Measurements from ENCODE around the gene TMEM179.
"Not testable (repeated sequence)": the region's sequence is repeated elsewhere in the genome, so short reads cannot be mapped to it uniquely, and the experiment has no call there.

TMEM179 gene

GRCh38 chr14:104586832-104587620, 17.5 kb downstream of the TMEM179 start:
- DNase-seq (ENCODE audit: low read depth): no peak

- DNase-seq (ENCODE audit: low read depth): no peak
Measured at GRCh38 chr14:104585966-104586697, 18.4 kb downstream of the TMEM179 start.

- no peak for DNase-seq (ENCODE audit: low read depth)
Measured at GRCh38 chr14:104584557-104584956, 20.0 kb downstream of the TMEM179 start.

- DNase-seq (ENCODE audit: low read depth): no peak
Measured at GRCh38 chr14:104583424-104584306, 20.9 kb downstream of the TMEM179 start.

DNA sequence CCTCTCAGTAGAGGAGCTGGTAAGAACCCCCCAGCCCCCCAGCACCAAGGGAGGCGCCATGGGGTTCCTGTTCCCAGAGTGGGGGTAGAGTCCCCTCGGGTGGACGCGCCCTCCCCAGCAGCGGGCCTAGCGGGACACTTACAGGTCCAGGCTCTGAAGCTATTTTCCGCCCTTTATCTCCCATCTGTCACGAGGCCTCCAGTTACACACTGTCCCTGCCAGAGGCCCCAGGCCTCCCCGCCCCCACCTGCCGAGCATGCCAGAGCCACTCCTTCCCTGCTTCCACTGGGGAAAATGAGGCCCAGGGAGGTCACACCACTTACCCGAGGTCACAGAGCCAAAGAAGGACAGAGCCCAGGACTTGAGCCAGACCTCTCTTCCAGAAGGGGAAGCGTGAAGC, 21.9 kb downstream of the TMEM179 start:
- no peak for DNase-seq (ENCODE audit: low read depth)

DNA sequence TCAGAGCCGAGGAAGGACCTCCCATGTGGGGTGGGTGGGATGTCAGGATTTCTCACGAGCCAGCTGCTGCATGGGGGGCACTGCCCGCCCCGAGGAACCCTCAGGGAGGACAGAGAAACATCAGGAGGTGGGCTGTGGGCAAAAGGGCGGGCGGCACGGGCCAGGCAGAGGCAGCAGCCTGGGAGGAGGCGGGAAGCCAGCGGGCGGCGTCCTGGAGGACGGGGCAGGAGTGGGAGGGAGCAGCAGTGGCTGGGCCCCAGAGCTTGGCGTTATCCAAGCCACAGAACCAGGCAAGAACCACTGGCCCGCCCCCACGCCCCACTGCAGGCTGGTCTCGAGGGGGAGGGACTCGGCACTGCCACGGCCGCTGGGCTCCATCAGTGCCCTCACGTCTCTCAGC, 22.6 kb downstream of the TMEM179 start:
- no peak for DNase-seq (ENCODE audit: low read depth)

DNA sequence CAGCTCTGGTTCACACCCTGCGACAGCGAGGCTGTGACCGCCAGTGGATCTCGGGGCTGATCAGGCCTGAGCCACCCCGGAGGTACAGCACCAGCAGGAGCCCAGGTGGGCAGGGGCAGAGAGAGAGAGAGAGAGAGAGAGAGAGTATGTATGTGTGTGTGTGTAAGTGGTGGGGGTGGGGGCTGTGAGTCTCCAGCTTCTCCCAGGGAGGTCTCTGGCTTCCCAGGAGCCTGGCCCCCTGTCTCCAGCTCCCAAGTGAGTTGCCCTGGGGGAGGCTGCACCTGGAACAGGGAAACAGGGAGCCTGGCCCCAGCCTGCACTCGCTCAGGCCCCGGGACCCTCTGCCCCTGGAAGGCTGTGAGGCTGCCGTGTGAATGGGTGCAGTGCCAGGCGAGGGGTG, 23.1 kb downstream of the TMEM179 start:
- DNase-seq (ENCODE audit: low read depth): no peak

- DNase-seq (ENCODE audit: low read depth): no peak
Measured at GRCh38 chr14:104580961-104581360, 23.6 kb downstream of the TMEM179 start.

DNA sequence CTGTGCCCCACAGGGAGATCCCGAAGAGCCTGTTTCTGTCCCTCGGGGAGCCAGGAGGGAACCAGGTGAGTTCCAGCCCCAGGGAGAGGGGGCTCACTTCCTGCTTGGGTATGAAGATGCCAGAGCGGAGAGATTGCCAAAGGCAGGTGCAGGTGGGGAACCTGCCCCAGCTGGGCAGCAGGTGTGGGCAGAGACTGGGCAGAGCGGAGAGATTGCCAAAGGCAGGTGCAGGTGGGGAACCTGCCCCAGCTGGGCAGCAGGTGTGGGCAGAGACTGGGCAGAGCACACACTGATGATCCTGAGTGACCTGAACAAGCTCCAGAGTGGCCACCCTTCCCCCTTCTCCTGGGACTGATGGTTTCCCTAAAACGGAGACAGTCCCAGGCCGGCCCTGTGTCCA, 24.6 kb downstream of the TMEM179 start:
- DNase-seq (ENCODE audit: low read depth): not testable (repeated sequence)

DNA sequence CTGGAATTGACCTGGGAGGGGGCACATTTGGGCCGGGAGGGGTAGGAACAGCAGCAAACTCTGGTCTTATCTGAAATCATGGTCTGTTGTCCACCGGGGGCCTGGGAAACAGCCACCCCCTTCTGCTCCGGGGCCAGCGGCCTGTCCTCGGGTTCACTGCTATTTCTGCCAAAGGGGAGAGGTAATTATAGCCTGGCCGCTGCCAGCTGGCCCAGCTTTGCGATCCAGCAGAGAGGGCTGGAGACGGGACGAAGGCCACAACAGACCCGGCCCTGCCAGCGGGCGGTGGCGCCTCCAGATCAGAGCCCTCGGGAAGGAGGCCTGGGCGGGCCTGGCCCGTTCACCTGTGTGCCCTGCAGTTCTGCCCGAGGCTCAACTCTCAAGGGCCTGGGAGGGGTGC, 25.1 kb downstream of the TMEM179 start, which contains the start of gene C14orf180:
TSS of gene C14orf180 (plus strand) at position 258 of the 400 bp plus-strand sequence. CDS start 6,667 bp downstream, outside the sequence.
- no peak for DNase-seq (ENCODE audit: low read depth)

DNA sequence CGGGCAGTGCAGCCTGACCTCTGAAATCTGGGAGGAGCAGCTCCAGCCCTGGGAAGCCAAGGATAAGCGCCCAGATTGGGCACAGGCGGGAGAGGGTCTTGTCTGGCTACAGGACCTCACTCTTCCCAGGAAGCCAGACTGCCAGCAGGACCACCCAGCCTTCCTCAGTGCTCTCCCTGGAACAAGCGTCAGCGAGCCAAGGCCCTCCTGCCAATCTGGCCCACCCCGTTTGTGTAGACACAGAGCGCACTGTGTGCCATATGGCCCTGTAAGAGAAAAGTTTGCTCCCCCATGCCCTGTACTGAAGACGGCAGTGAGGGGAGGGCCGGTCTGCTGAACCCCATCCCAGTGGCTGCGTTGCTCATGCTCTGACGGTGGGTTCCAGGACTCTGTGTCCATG, 26.3 kb downstream of the TMEM179 start:
- DNase-seq (ENCODE audit: low read depth): no peak

GRCh38 chr14:104577847-104578301, 26.7 kb downstream of the TMEM179 start:
- no peak for DNase-seq (ENCODE audit: low read depth)

GRCh38 chr14:104577426-104577825, 27.1 kb downstream of the TMEM179 start:
- no peak for DNase-seq (ENCODE audit: low read depth)

DNA sequence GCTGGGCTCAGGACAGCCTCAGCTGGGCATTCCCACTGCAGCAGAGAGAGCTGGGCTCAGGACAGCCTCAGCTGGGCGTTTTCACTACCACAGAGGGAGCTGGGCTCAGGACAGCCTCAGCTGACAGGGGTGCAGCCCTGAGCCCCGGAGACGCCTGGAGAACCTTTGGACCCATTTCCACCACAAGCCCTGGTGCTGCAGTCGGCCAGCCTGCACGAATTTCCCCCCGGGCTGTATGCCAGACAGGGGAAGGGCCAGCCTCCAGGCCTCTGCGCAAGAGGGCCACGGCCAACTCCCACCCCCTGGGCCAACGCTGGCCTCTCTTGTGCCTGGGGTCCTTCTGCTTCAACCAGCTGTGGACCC, 27.6 kb downstream of the TMEM179 start:
- no peak for DNase-seq (ENCODE audit: low read depth)

DNA sequence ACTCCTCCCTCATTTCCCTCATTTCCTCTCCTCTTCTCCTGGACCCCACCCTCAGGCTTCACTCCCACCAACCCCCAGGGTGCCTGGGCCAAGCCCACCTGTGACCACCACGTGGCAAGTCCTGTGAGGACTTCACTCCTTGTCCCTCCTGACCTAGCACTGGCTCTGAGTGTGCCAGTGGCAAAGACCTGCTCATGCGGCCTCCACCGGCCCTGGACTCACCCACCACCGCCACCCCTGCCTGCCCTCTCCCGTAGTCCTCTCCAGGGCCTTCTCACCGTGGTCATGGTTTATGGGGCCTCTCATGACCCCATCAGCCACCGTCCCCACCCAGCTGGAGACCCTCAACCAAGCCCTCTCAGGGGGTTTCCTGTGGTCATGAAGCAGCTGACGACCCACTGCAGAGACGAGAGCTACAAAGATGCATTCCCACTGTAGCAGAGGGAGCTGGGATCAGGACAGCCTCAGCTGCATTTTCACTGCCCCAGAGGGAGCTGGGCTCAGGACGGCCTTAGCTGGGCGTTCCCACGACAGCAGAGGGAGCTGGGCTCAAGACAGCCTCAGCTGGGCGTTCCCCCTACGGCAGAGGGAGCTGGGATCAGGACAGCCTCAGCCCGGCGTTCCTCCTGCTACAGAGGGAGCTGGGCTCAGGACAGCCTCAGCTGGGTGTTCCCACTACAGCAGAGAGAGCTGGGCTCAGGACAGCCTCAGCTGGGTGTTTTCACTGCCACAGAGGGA, 28.2 kb downstream of the TMEM179 start:
- no peak for DNase-seq (ENCODE audit: low read depth)

DNA sequence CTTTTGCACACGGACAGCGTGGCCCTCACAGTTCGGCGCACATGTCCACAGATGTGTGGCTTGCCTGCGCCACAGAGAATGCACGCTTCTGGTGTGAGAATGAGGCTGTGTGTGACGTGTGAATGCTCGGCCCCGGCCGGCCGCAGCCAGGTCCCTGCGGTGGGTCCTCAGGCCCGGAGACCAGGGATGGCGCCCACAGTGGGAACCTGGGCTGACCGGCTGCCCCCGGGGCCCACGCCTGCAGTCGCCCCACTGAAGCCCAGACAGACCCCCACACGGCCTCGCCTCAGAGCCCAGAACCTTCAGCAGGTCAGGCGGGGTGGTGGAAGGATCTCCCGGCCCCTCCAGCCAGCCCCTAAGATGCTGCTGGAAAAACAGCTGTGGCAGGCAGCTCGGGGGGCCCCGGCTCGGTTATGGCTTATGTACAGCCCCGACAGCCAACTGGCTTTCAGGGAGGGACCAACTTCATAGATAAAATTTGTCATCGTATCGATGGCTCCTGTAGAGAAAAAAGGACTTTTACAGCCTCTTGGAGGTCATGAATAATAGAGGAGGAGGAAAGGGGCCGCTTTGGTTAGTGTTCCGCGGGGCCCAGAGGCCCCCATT, 29.5 kb downstream of the TMEM179 start:
- no peak for DNase-seq (ENCODE audit: low read depth)

GRCh38 chr14:104574536-104574935, 30.0 kb downstream of the TMEM179 start:
- no peak for DNase-seq (ENCODE audit: low read depth)

DNA sequence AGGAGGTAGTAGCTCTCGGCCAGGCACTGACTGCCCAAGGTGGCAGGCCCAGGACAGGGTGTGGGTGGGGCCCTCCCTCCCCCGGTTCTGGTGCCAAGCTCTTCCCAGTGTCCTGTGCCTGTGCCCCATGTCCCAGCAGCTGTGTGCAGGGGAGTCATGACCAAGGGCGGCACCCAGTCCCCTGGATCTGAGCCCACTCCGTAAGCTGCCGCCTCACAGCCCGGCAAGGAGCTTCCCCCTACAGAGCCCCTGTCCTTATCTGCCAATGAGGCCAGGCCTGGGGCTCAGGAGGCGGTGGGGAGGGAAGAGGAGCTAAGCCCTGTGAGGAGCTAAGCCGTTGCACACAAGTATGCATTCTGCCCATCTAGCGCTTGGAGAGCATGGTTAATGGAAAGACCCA, 30.6 kb downstream of the TMEM179 start:
- no peak for DNase-seq (ENCODE audit: low read depth)

GRCh38 chr14:104572668-104573067, 31.9 kb downstream of the TMEM179 start:
- DNase-seq (ENCODE audit: low read depth): no peak

DNA sequence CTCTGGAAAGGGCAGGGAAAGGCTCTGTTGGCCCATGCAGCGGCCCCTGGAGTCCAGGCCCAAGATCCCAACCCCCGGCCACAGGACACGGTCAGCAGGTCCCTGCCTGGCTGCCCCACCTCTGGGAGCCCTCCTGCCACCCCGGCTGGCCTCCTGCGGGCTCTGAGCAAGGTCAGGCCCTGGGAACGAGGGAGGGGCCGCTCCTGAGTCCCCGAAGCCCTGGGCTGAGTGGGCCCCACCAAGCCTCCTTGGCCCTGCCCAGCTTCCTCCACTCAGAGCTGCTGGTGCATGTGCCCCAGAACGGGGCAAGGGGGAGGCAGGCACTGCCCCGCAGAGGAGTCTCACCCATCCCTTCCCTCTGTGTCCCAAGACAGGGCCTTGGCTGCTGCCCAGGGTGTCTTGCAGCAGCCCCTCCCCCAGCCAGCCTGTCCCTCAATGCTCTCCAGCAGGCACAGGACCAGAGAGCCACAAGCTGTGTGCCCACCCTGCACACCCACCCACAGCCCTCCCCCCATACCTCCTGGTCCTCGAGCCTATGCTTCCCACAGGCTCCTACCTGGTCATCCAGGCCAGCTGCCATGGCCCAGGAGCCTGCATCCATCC, 32.4 kb downstream of the TMEM179 start:
- DNase-seq (ENCODE audit: low read depth): no peak

GRCh38 chr14:104571246-104571645, 33.3 kb downstream of the TMEM179 start:
- DNase-seq (ENCODE audit: low read depth): no peak

Measured in fibroblast of the conjunctiva (primary cell).